Measurements from ENCODE around the gene PARP12. TPM values are rescaled to one million over a fixed set of nuclear protein-coding genes. Genes with fewer than 3 reads are reported as not detected.

The PARP12 gene
- total RNA-seq, 1 donor from 2014 or later = 6.8 TPM

- H3K79me2 ChIP-seq (ENCODE audit: low read depth) = no peaks in the 10 kb centered on the region
- H3K4me1 ChIP-seq = no peaks in the 10 kb centered on the region
- peaks cover 42% of the 10 kb centered on the region for H3K27me3 ChIP-seq
- Mint-ChIP-seq H3K27ac (no peak overlapping the region), H3K36me3 (no peaks in the 10 kb centered on the region), H3K4me3 (no peak overlapping the region), H3K9me3 (peaks cover 2% of the 10 kb centered on the region), H3K4me1 (no peaks in the 10 kb centered on the region), H3K27me3 (ENCODE audit: insufficient read depth, low read depth) (peaks cover 16% of the 10 kb centered on the region)
- H2AFZ ChIP-seq (replicated peaks) = no peak overlapping the region
- no peak overlapping the region for H3K9ac ChIP-seq
- peaks cover 12% of the 10 kb centered on the region for H3F3A ChIP-seq (ENCODE audit: low read depth)
- H3K4me2 ChIP-seq = no peak overlapping the region
- H3K36me3 ChIP-seq = no peaks in the 10 kb centered on the region
- DNase-seq (ENCODE audit: low spot score) = no peak
- H3K9me3 ChIP-seq (ENCODE audit: low read depth) = no peaks in the 10 kb centered on the region
- H3K4me3 ChIP-seq = no peak overlapping the region
- TF ChIP-seq EZH2 (IDR thresholded peaks at IDR 0.05) = no peak
- TF ChIP-seq CTCF (IDR thresholded peaks at IDR 0.05) = no peak
- TF ChIP-seq EZH2phosphoT487 (IDR thresholded peaks at IDR 0.05) = no peak
- no peak overlapping the region for H3K27ac ChIP-seq
- no peaks in the 10 kb centered on the region for H4K20me1 ChIP-seq (ENCODE audit: low read depth)
These were observed 4.2 kb downstream of the PARP12 start for GRCh38 chr7:140058517-140058916.

DNA sequence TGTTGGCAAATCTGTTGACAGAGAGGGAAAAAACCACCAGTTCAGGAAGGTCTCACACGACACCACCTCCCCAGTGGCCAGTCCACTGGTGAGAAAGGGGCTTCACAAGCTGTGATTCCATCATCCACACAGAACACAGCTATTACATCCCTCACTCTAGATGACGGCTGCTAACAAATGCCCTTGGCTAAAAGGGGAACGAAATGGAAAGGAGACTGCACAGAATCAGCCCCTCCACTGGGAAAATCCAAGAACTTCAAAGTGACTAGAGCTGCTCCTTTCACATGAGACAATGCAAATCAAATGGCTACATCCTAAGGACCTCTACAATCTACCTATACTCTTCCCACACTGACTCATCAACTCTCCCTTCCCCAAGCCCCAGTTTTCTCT lies 5.6 kb downstream of the PARP12 start:
- Mint-ChIP-seq H3K4me1 (no peaks in the 10 kb centered on the region), H3K27ac (no peak overlapping the region), H3K9me3 (peaks cover 2% of the 10 kb centered on the region), H3K27me3 (ENCODE audit: insufficient read depth, low read depth) (peaks cover 10% of the 10 kb centered on the region), H3K4me3 (no peak overlapping the region), H3K36me3 (no peaks in the 10 kb centered on the region)
- H3K4me2 ChIP-seq = no peak overlapping the region
- no peaks in the 10 kb centered on the region for H3K79me2 ChIP-seq (ENCODE audit: low read depth)
- H3K9me3 ChIP-seq (ENCODE audit: low read depth) = no peaks in the 10 kb centered on the region
- DNase-seq (ENCODE audit: low spot score) = no peak
- H3F3A ChIP-seq (ENCODE audit: low read depth) = peaks cover 7% of the 10 kb centered on the region
- H3K9ac ChIP-seq = no peak overlapping the region
- no peak overlapping the region for H2AFZ ChIP-seq (replicated peaks)
- no peak overlapping the region for H3K27ac ChIP-seq
- no peaks in the 10 kb centered on the region for H4K20me1 ChIP-seq (ENCODE audit: low read depth)
- H3K36me3 ChIP-seq = no peaks in the 10 kb centered on the region
- H3K4me1 ChIP-seq = no peaks in the 10 kb centered on the region
- TF ChIP-seq EZH2 (IDR thresholded peaks at IDR 0.05) (no peak), EZH2phosphoT487 (IDR thresholded peaks at IDR 0.05) (no peak), CTCF (IDR thresholded peaks at IDR 0.05) (no peak)
- no peak overlapping the region for H3K4me3 ChIP-seq
- peaks cover 28% of the 10 kb centered on the region for H3K27me3 ChIP-seq

DNA sequence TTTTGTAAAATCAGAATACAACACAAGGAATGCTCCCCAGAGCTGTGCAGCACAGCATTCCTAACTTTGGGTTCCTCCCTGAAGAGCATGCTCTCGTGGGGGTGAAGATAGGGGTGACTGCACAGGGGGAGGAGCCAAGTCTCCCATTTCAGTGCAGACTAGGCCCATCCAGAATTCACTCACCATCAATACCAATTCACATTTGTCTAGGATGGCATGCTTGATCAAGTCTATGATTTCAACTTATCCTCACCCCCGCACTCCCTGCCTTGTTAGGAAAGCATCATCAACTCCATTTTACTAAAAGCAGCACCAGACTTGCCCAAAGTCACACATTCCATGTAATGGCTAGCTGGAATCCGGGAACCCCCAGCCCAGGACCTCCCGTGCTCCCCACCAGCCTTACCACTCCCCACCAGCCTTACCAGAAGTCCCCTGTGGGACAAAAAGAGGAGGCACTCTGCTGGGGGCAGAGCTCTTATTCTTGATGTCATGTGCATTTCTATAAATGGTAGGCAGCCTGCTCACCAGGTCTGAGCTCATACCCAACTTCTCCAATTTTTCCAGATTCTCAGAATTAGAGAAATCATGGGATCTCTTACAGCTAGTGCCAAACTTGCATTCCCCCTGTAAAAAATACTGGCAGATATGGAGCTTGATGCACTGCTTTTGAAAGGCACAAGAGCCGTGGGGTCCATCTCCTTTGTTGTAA lies 6.2 kb downstream of the PARP12 start:
- Mint-ChIP-seq H3K36me3 (no peaks in the 10 kb centered on the region), H3K4me3 (no peak overlapping the region), H3K4me1 (no peaks in the 10 kb centered on the region), H3K27ac (no peak overlapping the region), H3K9me3 (peaks cover 2% of the 10 kb centered on the region), H3K27me3 (ENCODE audit: insufficient read depth, low read depth) (peaks cover 8% of the 10 kb centered on the region)
- no peak overlapping the region for H3K9ac ChIP-seq
- no peak overlapping the region for H3K4me2 ChIP-seq
- no peak overlapping the region for H3K4me3 ChIP-seq
- peaks cover 22% of the 10 kb centered on the region for H3K27me3 ChIP-seq
- peaks cover 1% of the 10 kb centered on the region for H3F3A ChIP-seq (ENCODE audit: low read depth)
- H3K4me1 ChIP-seq = no peaks in the 10 kb centered on the region
- H4K20me1 ChIP-seq (ENCODE audit: low read depth) = no peaks in the 10 kb centered on the region
- no peak for DNase-seq (ENCODE audit: low spot score)
- TF ChIP-seq EZH2 (IDR thresholded peaks at IDR 0.05) (no peak), CTCF (IDR thresholded peaks at IDR 0.05) (no peak), EZH2phosphoT487 (IDR thresholded peaks at IDR 0.05) (no peak)
- H3K79me2 ChIP-seq (ENCODE audit: low read depth) = no peaks in the 10 kb centered on the region
- no peak overlapping the region for H2AFZ ChIP-seq (replicated peaks)
- no peaks in the 10 kb centered on the region for H3K36me3 ChIP-seq
- no peak overlapping the region for H3K27ac ChIP-seq
- H3K9me3 ChIP-seq (ENCODE audit: low read depth) = no peaks in the 10 kb centered on the region

All from neural progenitor cell (in vitro differentiated cells).